T-helper 22 cell (primary cell): Measurements from ENCODE around the gene BET1L.

Experiments
- DNase-seq: peaks from one replicate; pipeline ENCODE4 v3.0.0-alpha.2; 2020; ENCODE audit warnings: low read depth

The BET1L gene

DNA sequence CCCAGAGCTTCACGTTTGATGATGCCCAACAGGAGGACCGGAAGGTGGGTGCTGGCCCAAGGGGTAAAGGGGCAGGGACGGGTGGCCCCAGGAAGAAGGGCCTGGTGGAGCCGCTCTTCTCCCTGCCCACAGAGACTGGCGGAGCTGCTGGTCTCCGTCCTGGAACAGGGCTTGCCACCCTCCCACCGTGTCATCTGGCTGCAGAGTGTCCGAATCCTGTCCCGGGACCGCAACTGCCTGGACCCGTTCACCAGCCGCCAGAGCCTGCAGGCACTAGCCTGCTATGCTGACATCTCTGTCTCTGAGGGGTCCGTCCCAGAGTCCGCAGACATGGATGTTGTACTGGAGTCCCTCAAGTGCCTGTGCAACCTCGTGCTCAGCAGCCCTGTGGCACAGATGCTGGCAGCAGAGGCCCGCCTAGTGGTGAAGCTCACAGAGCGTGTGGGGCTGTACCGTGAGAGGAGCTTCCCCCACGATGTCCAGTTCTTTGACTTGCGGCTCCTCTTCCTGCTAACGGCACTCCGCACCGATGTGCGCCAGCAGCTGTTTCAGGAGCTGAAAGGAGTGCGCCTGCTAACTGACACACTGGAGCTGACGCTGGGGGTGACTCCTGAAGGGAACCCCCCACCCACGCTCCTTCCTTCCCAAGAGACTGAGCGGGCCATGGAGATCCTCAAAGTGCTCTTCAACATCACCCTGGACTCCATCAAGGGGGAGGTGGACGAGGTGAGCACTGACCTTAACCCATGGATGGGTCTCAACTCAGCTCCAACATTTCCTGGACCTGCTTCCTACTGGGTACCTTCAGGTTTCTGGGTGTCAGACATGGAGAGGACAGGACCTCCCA, 2.3 kb upstream of the BET1L start:
- no peak for DNase-seq

DNA sequence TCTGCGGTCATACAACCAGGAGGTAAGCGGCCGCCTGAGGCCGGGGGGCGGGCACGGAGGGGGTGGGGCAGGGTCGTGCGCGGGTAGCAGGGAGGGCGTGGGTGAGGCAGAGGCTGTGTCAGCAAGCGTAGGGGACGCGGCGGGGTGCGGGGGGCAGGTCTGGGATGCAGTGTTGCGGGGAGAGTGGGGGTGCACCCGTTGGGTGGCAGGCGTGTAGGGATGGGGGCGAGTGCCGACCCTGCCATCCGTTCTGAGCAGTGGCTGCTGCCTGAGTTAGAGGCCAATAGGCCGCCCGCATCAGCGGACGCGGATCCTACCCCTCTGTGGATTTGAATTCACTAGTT, 1.7 kb upstream of the BET1L start:
- DNase-seq = no peak

DNA sequence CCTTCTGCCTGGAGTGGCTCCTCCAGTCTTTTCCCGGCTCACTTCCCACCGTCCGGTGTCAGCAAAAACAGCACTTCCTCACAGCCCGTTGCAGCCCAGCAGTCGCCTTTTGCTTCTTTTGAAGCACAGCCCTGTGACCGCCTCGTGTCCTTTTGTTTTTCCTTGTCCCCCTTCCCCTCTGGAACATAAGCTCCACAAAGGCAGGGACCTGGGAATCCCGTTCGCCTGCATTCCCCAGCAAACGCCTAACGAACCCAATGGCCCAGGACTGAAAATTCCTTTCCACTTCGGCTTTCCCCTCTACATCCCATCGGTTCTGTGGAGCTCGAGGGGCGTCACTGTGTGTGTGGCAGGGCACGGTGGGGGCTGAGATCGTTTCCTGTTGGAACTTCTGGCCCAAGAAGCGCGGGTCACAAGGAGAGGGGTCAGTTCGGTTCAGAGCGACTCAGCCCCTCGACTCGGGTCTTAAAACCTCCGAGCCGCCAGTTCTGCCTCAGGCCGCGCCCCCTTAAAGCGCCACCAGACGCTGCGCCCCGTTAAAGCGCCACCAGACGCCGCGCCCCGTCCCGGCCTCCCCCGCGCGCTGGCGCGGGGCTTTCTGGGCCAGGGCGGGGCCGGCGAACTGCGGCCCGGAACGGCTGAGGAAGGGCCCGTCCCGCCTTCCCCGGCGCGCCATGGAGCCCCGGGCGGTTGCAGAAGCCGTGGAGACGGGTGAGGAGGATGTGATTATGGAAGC, 1.1 kb upstream of the BET1L start:
- peak; percentile 73 for DNase-seq

DNA sequence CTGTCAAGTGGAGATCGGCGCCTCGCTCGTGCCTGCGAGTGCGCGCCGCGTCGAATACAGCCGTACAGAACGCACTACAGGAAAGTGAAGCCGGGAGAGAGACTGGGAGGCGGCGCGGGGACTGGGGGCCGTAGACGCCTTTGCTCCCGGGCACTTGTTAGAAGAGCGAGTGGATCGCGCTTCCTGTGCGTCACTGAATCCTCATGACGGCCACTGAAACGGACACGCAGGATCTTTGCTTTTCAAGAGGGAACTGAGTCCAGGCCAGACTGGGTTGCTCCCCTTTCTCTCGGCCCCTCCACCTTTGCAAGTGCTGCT, 623 bp upstream of the BET1L start:
- no peak for DNase-seq

DNA sequence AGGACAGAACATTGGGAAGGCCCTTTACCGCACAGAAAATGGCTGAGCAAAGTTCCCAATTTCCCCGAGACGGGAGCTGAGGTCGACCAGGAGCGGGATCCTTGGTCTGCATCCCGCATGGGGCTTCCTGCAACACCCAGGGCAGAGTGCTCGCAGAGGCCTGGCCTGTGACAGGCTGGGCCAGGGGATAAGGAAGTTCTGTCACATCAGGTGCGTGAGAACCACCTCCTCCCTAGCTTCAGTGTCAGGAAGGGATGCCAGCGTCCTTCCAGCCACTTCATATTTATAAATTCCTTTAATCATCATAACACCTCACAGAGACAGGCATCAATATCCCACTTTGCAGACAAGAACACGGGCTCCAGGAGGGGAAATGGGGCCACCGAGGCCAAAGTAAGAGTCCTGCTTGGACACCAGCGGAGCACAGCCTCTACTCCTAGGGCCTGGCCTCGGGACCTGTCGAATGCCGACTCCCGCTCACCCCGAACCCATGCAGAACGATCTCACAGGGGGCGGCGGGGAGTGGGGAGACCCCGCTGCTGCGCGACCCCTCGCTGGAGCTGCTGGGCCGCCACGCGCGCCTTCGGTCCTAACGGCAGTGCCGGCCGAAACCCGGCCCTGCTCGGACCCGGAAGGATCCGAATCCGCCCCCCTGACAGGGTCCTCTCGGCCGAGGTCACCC, 532 bp downstream of the BET1L start:
- DNase-seq = no peak

DNA sequence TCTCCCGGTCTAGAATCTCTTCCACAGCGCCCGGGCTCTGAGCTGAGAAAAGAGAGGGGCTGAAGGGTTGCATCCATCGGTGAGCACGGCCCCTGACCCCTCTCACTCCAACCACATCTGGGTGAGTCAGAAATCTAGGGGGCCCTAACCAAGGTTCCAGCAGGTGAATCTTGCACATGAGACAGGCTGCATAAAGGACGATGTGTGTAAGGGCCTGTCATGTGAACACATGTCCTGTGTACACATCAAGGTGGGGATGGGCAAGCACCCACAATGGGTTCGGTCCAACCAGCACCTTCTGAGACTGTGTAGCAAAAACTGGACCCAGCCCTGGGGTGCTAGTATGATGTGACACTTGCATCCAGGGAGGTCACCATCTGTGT, 1.2 kb downstream of the BET1L start:
- no peak for DNase-seq

DNA sequence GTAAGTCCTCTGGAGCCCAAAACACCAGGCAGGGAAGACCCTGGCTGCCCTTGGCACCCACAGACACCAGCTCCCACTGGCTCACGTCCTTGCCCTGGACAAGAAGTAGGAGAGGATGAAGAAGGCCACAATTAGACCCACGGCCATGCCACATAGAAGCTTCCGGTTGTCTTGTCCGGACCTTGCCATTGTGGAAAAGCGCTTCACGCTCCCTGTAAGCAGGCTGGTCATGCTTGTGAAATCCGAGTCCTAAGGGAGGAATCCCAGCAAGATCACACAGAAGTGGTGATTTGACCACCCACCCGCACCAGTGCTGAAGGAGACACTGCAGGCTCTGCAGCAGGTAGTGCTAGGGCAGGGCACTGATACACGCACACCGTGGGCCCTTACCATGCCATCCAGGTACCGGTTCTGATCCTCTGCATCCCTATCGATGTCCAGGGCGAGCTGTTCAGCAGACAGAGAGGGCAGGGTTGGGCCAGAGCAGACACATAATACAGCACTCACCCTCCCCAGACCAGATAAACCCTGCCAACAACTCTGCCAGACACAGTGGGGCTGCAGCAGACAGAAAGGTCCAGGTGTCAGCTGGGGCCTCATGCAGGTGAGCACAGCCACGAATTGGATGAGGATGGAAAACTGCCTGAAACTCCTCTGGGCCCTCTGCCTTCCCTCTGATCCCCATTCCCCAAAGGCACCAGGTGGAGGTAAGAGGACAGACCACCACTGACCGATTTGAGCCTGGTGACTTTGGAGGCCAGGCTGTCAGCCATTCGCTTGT, 1.8 kb downstream of the BET1L start:
- DNase-seq = no peak

DNA sequence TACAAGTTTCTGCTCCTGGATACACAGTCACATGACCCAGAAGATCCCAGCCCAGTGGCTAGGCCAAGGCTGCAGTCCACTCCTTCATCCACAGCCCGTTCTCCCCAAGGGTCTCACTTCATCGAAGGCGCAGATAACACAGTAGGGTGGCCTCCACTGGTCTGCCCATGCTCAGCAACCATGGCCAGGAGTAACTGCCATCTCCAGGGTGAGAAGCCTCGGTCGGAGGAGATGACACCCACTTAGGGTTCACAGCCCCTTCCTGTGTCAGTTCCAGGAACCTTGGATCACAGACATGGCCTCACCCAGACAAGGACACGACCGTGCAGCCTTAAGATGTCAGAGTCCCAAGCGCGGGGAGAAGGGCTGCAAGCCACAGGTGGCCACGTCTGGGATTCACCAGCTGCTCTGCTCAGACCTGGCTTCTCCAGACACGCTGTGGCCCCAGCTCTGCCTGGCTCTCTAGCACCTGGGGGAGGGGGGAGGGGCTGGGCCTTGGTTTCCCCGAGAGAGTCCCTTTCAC, 2.6 kb downstream of the BET1L start:
- no peak for DNase-seq

DNA sequence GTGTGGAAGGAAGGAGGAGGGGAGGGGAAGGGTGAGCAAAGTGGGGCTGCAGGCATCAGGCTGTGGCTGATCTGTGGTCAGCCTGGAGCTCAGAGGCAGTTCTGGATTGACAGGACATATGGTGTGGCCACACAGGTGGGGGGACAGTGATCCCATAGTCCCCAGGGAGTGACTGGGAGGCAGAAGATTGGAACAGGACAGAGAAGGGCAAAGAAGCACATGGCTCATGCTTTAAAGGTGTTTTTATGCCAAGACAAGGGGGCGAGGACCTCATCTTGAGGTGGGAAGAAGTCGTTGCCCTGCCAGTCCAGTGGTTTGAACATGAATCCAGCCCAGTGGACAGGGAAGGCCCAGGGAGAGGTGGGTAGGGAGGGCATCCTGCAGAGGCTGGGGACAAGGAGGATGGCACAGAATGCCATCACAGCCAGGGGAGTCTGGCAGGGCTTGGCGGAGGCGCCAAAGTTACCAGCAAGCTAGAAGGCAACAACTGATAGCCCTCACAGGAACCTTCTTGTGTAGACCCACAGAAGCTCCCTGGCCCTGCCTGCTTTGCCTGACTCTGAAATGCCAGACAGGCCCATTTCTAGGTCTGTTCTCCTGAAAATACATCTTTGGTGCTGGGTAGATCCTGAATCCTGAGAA, 3.1 kb downstream of the BET1L start:
- DNase-seq = no peak

DNA sequence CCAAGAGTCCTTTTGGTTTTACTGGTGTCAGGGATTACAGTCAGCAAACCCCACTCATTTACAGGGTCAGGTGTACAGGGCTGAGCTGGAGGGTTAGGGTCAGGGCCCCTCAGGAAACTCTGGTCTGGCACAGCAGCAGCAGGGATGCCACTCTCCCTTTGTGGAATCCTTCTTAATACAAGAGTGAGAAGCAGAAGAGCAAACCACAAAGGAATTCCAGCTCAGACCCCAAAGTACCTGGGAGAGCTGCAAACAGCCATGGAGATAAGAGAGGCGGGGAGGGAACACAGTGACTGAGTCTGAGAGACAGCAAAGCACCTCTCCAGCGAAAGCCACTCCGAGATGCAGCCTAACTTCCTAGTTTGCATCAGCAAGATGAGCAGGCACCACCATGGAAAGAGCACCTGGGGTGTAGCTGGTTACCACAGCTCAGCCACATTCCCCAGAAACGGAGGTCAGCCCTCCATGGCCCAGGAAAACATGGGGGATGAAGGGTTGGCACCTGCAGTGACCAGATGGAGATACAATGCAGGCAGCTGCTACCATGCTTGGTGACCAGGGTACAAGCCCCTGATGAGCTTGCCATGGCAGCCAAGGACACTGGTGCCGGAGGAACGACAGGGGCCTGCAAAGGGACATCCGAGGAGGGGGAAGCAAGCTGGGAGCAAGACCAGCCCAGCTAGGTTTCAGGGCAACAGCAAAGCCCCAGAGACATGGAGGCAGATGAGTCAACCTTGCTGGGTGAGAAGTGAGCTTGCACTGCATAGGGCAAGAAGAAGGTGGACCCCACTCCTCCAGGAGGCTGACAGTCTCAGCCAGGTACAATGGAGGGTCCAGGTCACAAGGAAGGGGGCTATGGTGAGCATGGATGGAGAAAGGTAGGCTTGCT, 3.9 kb downstream of the BET1L start:
- DNase-seq = no peak

DNA sequence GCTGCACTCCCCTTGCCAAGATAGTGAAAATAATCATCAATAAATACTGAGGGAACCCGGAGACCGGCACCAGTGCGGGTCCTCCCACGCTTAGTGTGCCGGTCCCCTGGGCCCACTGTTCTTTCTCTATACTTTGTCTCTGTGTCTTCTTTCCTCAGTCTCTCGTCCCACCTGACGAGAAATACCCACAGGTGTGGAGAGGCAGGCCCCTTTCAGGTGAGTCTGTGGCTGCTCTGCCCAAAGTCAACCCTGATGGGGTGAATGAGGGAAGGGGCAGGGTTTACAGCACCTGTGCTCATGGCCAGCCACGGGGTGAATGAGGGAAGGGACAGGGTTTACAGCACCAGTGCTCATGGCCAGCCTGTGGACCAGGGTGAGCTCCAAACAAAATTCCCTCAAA, 4.7 kb downstream of the BET1L start:
- no peak for DNase-seq

DNA sequence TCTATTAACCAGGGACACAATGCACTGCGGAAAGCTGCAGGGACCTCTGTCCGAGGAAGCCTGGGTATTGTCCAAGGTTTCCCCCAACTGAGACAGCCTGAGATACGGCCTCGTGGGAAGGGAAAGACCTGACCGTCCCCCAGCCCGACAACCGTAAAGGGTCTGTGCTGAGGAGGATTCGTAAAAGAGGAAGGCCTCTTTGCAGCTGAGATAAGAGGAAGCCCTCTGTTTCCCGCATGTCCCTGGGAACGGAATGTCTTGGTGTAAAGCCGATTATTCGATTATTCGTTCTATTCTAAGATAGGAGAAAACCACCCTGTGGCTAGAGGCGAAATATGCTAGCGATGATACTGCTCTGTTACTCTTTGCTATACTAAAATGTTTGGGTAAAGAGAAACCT, 5.2 kb downstream of the BET1L start:
- no peak for DNase-seq

DNA sequence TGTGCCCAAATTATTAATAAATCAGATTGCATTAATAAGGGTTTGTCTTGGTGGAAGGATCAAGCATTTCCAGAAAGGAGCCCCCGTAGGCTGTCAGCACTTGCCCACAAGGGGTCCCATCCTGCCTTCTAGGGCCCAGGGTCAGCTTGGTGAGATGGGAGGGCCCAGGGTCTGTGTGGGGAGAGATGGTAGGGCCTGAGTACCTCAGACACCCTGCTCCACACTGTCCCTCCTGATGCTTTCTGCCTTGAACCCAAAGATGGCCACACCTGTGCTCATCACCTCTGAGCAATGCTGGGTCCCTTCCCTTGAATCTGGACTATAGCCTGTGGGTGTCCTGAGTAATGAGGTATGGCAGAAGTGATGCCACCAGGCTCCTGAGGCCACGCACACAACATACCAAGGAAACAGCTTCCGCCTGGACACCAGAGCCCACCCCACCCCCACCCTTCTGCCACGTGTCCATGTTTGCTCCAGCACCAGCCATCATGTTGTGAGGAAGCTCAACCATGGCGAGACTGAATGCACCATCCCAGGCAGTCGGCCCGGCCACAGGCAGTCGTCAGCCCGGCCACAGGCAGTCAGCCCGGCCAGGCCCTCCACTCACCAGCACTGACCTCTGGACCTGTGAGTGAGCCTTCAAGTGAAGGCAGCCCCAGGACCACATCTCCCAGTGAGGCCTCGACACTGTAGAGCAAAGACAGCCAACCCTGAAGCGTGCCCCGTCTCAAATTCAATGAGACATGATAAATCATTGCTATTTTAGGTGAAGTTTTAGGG, 6.8 kb downstream of the BET1L start:
- no peak for DNase-seq

DNA sequence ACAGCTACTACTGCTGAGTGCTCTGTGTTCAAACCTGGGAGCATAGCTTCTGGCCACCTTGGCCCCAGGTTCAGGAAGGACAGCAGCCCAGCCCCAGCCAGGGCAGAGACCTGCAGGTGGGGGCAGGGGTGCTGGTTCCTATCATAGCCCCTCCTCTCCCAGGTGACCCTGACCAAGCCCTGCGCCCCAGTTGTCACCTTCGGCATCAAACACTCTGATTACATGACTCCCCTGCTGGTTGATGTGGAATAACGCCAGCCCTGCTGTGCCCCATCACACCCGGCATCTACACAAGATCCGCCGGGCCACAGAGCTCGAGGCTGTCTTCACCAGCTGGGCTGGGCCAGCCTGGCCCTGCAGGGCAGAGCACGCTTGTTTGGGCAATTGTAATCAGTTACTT, 7.4 kb downstream of the BET1L start:
- no peak for DNase-seq

DNA sequence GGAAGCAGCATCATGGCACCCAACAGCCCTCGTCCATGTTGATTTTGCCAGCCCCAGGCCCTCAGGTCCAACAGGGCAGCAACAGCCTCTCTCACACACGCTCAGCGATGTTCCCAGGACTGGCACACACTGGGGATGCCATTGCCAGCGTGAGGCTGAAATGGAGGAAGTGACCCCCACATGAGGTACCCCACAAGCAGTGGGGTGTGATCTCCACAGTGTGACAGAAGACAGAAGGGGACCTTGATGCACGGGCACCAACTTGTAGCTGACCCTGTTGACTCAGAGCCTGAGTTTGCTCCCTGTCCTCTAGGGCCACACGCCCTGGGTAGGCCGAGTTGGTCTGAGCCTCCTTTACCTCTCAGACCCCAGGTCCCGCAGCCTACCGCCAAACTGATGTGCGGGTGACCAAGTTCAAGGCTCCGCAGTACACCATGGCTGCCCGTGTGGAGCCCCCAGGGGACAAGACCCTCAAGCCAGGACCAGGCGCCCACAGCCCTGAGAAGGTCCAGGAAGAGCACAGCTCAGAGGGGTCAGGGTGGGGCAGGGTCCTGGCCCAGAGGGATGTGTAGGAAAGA, 8.1 kb downstream of the BET1L start:
- no peak for DNase-seq

DNA sequence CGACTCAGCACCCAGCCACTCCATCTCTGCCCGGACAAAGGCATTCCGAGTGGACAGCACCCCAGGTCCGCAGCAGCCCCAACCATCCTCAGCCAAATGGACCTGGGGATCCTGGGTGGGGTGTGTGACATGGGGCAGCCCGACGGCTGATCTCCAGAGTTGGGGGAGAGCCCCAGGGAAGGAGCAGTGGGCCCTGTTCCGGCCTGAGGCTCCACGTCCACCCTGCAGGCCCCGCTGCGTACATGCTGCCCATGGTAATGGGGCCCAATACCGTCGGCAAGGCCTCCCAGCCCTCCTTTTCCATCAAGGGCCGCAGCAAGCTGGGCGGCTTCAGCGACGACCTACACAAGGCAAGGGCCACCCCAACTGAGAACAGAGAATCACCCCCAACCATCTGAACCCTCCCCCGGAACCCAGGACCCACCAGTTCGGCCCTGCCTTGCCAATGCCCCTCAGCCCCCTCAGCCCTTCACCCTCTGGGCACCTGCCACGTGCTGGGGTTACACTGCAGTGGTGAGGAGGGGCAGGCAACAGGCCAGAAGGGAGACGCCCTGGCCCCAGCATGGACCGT, 8.9 kb downstream of the BET1L start:
- no peak for DNase-seq

DNA sequence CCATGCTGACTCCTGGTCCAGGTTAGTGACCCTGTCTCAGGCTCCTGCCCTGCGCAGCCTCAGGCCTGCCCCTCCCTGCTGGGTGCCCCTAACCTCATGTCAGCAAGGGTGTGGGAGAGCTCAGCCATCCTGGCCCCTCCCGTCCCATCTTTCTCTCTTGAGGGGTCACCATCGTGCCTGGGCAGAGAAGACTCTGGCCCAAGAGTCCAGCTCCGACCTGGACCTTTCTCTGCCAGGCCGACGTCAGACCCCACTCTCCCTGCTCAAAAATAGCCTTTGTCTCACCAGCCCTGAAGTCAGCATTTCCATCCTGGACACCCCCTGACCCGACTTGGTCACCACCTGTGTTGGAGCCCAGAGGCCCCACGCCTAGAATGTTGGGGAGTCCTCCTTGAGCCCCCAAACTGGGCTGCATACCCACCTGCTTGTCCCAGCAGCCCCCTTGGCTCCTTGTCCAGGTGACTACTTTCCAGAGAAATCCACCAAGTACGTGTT, 9.4 kb downstream of the BET1L start:
- no peak for DNase-seq

DNA sequence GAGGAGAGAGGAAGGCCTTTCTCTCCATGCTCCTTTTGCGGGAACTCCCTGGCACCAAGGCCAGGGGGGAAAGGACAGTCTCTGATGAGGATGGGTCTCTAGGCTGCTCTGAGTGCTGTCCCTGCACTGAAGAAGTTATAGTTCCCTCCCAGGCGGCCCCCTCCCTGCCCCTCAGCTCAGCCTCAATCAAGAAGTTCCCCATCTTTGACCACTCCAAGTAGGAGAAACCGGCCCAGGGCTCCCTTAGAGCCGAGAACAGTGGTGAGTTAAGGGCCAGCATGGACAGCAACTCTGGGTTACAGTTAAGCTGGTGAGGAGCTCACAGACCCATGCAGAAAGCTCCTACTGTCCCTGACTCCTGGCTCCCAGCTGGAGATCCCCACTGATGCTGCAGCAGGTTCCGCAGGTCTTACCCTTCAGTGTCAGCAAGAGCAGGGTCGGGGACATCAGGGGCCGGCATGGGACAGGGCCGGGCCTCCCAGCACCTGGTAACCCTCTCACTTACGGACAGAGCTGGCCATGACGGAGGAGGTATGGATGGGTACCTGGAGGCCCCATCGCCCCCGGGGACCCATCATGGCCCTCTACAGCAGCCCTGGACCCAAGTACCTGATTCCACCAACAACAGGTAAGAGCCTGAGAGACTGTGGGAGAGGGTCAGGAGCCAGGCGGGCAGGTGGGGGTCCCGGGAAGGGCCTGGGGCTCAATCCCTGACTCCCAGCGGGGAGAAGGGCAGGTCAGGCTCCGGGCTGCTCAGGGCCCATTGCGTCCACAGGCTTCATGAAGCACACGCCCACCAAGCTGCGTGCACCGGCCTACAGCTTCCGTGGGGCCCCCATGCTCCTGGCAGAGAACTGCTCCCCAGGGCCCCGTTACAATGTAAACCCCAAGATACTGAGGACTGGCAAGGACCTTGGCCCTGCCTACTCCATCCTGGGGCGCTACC, 10.1 kb downstream of the BET1L start:
- no peak for DNase-seq
